ENCODE results near the gene DCAF5. TPM values are rescaled to one million over a fixed set of nuclear protein-coding genes. Genes with fewer than 3 reads are reported as not detected.
"Not testable (repeated sequence)": the region's sequence is repeated elsewhere in the genome, so short reads cannot be mapped to it uniquely, and the experiment has no call there.

The DCAF5 gene
- total and polyA plus RNA-seq, 4 experiments from 2014 or later, result 54.4 to 75.7 (median 71.4) TPM

DNA sequence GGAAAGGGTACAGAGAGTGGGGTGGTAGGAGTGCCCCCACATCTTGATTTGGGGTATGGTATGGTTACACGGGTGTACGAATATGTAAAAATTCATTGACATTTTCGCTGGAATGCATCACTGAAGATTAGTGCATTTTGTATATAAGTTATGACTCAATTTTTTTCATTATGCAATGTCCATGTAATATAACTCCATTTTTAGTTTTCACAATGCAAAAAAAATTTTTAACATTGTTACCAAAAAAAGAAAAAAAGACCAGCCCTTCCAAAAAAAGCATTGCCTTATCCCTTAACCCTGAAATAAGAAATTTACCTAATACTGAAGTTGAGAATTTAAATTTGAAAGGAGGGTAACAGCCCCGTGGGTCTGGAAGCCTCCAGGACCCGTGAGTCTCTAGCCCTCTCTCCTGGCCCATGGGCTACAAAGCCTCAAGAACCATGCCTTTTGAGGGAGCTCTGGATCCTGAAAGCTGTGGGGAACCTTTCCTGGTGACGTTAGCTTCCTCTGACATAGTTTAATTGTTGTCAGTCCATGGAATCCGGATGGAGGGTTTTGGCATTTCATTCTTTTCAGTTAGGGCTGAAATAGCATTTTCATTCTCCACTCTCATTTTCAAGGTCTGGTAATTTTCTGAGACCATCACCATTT is 118.2 kb downstream of the DCAF5 start:
- Mint-ChIP-seq H3K27me3 (peaks cover 5 to 14% of the 10 kb centered on the region in 2 donors), H3K4me1 (no peaks in the 10 kb centered on the region), H3K4me3 (no peak overlapping the region), H3K36me3 (no peaks in the 10 kb centered on the region), H3K27ac (no peak overlapping the region), H3K9me3 (no peaks in the 10 kb centered on the region)
- no peaks in the 10 kb centered on the region for H3K9me3 ChIP-seq (ENCODE audit: control insufficient read depth in 1 of 2, low read length in 2 of 2)
- no peak for DNase-seq
- H3K27ac ChIP-seq (ENCODE audit: low read depth, low read length), result no peak overlapping the region
- no peaks in the 10 kb centered on the region for H3K36me3 ChIP-seq (ENCODE audit: insufficient read depth, low read length)
- H3K4me3 ChIP-seq (ENCODE audit: low read length in 2 of 2), result no peak overlapping the region
- no peaks in the 10 kb centered on the region for H3K4me1 ChIP-seq (ENCODE audit: insufficient read depth, low read length)
- ChIA-PET CTCF (ENCODE audit: partially characterized antibody) (interaction anchor here (1.2 to 1.8 kb wide), 2 partner anchors 96 to 124 kb away, joined by 3 to 7 read pairs; no protein-coding TSS in a partner anchor), POLR2A (ENCODE audit: partially characterized antibody) (no interaction called here)
- no peaks in the 10 kb centered on the region for H3K27me3 ChIP-seq (ENCODE audit: insufficient read depth, low read length)
- intact Hi-C loops (cut with micrococcal nuclease), result no loop called here

DNA sequence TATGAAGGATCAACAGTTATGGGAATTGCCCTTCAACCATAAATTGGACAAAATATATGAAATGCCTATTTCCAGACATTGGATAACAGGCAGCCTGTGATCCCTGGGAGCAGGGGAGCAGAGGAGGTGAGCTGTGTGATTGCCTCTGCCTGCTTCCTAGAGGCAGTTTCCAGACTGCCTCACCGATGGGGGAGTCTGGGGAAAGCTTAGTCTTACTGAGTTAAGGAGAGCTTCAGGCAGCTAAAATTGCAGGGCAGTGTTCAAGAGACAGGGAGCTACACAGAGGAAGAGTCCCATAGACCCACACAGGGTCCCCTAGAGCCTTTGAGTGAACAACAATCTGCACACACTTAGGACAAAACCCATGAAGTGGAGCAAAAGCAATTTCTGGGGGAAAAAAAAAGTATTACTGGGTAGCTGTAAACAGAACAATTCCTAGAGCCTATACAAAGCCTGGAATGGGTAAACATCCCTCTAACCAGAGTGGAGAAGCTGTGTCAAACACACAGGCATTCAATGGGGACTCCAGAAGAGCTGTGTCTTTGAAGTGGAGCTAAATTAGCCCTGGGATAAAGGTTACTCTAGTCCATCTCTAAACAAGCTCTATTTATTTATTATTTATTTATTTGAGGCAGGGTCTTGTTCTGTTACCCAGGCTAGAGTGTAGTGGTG is 125.5 kb downstream of the DCAF5 start:
- Mint-ChIP-seq H3K4me3 (no peak overlapping the region), H3K4me1 (peaks cover 0 to 1% (median 0%) of the 10 kb centered on the region in 4 donors), H3K27me3 (peaks cover 0 to 4% of the 10 kb centered on the region in 2 donors), H3K9me3 (peaks cover 0 to 2% (median 0%) of the 10 kb centered on the region in 8 donors), H3K27ac (peak overlapping the region in 1 of 7 donors; percentile 67), H3K36me3 (no peaks in the 10 kb centered on the region)
- H3K36me3 ChIP-seq (ENCODE audit: insufficient read depth, low read length), result no peaks in the 10 kb centered on the region
- no peaks in the 10 kb centered on the region for H3K4me1 ChIP-seq (ENCODE audit: insufficient read depth, low read length)
- H3K27ac ChIP-seq (ENCODE audit: low read depth, low read length), result no peak overlapping the region
- no peak for DNase-seq
- no peak overlapping the region for H3K4me3 ChIP-seq (ENCODE audit: low read length in 2 of 2)
- POLR2A ChIA-PET (ENCODE audit: partially characterized antibody), result no interaction called here
- no peaks in the 10 kb centered on the region for H3K9me3 ChIP-seq (ENCODE audit: control insufficient read depth in 1 of 2, low read length in 2 of 2)
- no peaks in the 10 kb centered on the region for H3K27me3 ChIP-seq (ENCODE audit: insufficient read depth, low read length)
- CTCF ChIA-PET (ENCODE audit: partially characterized antibody), result interaction anchor here (0.7 to 1.5 kb wide), 2 partner anchors 8 to 116 kb away, joined by 3 read pairs; no protein-coding TSS in a partner anchor
- intact Hi-C loops (cut with micrococcal nuclease), result no loop called here

DNA sequence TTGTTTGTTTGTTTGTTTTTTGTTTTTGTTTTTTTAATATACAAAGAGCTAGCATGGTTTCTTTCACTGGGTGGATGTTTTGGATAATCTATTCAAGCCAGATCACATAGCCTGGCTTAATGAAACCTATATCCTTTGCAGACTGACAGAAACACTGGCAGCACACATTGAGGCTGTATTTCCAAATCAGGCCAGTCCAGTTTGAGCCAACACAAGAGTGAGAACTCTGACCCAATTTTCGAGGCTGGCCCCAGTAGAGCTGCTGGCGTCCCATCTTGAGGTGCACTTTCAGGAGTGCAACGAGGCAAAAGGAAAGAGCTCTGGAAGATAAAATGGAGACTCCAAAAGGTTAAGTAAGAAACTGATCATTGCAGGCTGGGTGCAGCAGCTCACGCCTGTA is 129.9 kb downstream of the DCAF5 start:
- Mint-ChIP-seq H3K27me3 (peaks cover 0 to 6% of the 10 kb centered on the region in 2 donors), H3K36me3 (no peaks in the 10 kb centered on the region), H3K4me1 (peaks cover 0 to 1% (median 0%) of the 10 kb centered on the region in 4 donors), H3K27ac (no peak overlapping the region), H3K4me3 (no peak overlapping the region), H3K9me3 (peaks cover 0 to 2% (median 0%) of the 10 kb centered on the region in 8 donors)
- ChIA-PET POLR2A (ENCODE audit: partially characterized antibody) (no interaction called here), CTCF (ENCODE audit: partially characterized antibody) (interaction anchor here (1.3 to 1.6 kb wide), 3 partner anchors 9 to 112 kb away, joined by 3 to 4 read pairs (median 3); no protein-coding TSS in a partner anchor)
- Histone ChIP-seq H3K36me3 (ENCODE audit: insufficient read depth, low read length) (no peaks in the 10 kb centered on the region), H3K27me3 (ENCODE audit: insufficient read depth, low read length) (no peaks in the 10 kb centered on the region), H3K4me1 (ENCODE audit: insufficient read depth, low read length) (no peaks in the 10 kb centered on the region), H3K4me3 (ENCODE audit: low read length in 2 of 2) (no peak overlapping the region), H3K27ac (ENCODE audit: low read depth, low read length) (no peak overlapping the region), H3K9me3 (ENCODE audit: control insufficient read depth in 1 of 2, low read length in 2 of 2) (no peaks in the 10 kb centered on the region)
- intact Hi-C loops (cut with micrococcal nuclease), result no loop called here
- no peak for DNase-seq

DNA sequence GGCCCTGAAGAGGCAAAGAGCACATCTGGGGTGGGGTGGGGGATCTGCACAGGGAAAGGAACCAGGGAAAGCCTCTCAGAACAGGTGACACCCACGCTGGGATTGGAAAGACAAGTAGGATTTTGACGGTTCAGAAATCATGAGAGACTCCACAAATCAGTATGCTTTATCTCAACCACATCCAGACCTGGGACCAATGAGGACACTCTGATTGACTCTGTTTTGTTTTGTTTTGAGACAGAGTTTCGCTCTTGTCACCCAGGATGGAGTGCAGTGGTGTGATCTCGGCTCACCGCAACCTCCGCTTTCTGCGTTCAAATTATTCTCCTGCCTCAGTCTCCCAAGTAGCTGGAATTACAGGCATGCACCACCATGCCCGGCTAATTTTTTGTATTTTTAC is 130.8 kb downstream of the DCAF5 start:
- H3K4me3 Mint-ChIP-seq; H3K36me3 Mint-ChIP-seq; POLR2A ChIA-PET (ENCODE audit: partially characterized antibody); H3K9me3 ChIP-seq (ENCODE audit: control insufficient read depth in 1 of 2, low read length in 2 of 2); H3K4me3 ChIP-seq (ENCODE audit: low read length in 2 of 2); H3K4me1 ChIP-seq (ENCODE audit: insufficient read depth, low read length); H3K9me3 Mint-ChIP-seq; H3K4me1 Mint-ChIP-seq; H3K36me3 ChIP-seq (ENCODE audit: insufficient read depth, low read length); H3K27me3 ChIP-seq (ENCODE audit: insufficient read depth, low read length); H3K27ac ChIP-seq (ENCODE audit: low read depth, low read length); DNase-seq; H3K27me3 Mint-ChIP-seq; intact Hi-C loops (cut with micrococcal nuclease); H3K27ac Mint-ChIP-seq; CTCF ChIA-PET (ENCODE audit: partially characterized antibody): not testable (repeated sequence)

DNA sequence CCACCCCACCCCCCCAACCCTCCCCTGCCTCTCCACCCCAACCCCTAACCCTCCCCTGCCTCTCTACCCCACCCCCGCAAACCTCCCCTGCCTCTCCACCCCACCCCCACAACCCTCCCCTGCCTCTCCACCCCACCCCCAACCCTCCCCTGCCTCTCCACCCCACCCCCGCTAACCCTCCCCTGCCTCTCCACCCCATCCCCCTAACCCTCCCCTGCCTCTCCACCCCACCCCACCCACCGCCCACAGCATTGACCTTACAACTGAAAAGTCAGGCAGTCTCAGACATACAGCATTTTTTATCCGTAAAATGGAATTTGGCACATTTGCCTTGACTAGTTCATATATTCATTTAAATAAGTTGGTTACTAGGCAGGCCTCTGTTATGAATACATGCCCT is 135.2 kb downstream of the DCAF5 start:
- Histone ChIP-seq H3K27me3 (ENCODE audit: insufficient read depth, low read length) (no peaks in the 10 kb centered on the region), H3K4me3 (ENCODE audit: low read length in 2 of 2) (no peak overlapping the region), H3K36me3 (ENCODE audit: insufficient read depth, low read length) (no peaks in the 10 kb centered on the region), H3K27ac (ENCODE audit: low read depth, low read length) (no peak overlapping the region), H3K4me1 (ENCODE audit: insufficient read depth, low read length) (no peaks in the 10 kb centered on the region), H3K9me3 (ENCODE audit: control insufficient read depth in 1 of 2, low read length in 2 of 2) (no peaks in the 10 kb centered on the region)
- no peak for DNase-seq
- intact Hi-C loops (cut with micrococcal nuclease), result no loop called here
- Mint-ChIP-seq H3K27ac (no peak overlapping the region), H3K36me3 (no peaks in the 10 kb centered on the region), H3K4me1 (no peaks in the 10 kb centered on the region), H3K4me3 (no peak overlapping the region), H3K9me3 (no peaks in the 10 kb centered on the region), H3K27me3 (peaks cover 0 to 2% of the 10 kb centered on the region in 2 donors)
- ChIA-PET CTCF (ENCODE audit: partially characterized antibody) (no interaction called here), POLR2A (ENCODE audit: partially characterized antibody) (no interaction called here)

DNA sequence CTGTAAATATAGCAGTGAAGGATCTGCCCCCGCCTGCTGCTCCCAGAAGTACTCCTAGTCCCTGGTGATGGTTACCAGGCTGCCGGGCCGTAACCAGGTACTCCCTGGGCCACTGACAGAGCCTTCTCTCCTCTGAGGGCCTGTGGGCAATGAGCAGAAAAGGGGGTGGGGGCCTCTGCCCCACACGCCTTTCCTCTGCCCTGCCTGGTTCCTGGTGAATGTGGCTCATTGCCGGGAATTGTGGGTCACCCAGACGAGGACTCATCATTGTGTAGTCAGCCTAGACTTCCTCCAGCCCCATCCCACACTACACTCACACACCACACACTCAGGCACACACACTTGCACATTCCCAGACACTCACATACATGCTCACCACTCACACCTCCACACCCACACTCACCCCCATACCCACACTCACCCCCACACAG is 138.1 kb downstream of the DCAF5 start:
- peaks cover 0 to 7% (median 3%) of the 10 kb centered on the region in 4 donors for H3K4me1 Mint-ChIP-seq
- no peak overlapping the region for H3K27ac Mint-ChIP-seq
- H3K27me3 Mint-ChIP-seq, result no peaks in the 10 kb centered on the region
- H3K4me3 Mint-ChIP-seq, result no peak overlapping the region
- Histone ChIP-seq H3K27ac (ENCODE audit: low read depth, low read length) (no peak overlapping the region), H3K4me1 (ENCODE audit: insufficient read depth, low read length) (no peaks in the 10 kb centered on the region), H3K36me3 (ENCODE audit: insufficient read depth, low read length) (no peaks in the 10 kb centered on the region), H3K27me3 (ENCODE audit: insufficient read depth, low read length) (no peaks in the 10 kb centered on the region), H3K4me3 (ENCODE audit: low read length in 2 of 2) (no peak overlapping the region), H3K9me3 (ENCODE audit: control insufficient read depth in 1 of 2, low read length in 2 of 2) (no peaks in the 10 kb centered on the region)
- no peak for DNase-seq
- H3K9me3 Mint-ChIP-seq, result no peaks in the 10 kb centered on the region
- ChIA-PET POLR2A (ENCODE audit: partially characterized antibody) (no interaction called here), CTCF (ENCODE audit: partially characterized antibody) (interaction anchor here (1.5 kb wide), 1 partner anchor 9 kb away, joined by 4 read pairs; no protein-coding TSS in a partner anchor)
- intact Hi-C loops (cut with micrococcal nuclease), result no loop called here
- H3K36me3 Mint-ChIP-seq, result no peaks in the 10 kb centered on the region

DNA sequence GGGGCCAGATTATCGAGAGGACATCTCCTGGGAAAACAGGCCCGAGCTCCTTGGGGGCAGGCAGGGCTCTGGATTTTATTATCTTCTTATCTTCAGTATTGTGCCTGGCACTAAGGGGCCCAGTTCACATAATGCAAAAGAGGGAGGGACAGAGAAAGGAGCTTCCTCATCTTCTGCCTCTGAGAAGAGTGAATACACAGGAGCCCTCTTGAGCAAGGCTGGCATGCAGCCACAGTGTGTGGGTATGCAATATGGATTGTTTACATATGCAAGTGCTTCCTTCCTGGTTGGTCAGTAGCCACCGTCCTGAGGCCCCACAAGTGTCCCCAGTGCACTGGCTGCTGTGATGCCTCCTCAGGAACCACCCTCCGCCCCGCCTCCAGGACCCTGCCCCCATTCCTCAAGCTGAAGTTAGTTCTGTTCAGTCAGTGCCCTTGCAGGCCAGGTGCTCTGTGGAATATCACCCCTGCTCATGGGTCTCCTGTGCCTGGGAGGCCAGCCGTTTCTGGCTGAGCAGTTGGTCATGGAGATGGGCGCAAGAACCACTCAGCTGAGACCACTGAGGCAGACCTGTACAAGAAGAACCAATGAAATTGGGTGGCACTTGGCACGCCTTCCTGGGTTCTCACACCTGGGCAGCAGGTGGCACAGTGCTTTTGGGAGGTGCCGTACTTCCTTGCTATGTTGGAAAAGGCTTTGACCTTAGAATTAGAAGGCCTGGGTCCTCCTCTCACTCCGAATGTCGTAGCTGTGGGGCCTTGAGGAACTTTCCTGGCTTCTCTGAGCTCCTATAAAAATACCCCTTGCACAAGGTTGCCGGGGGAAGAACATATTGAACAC is 138.8 kb downstream of the DCAF5 start:
- no peak overlapping the region for H3K27ac ChIP-seq (ENCODE audit: low read depth, low read length)
- no peaks in the 10 kb centered on the region for H3K27me3 Mint-ChIP-seq
- no peaks in the 10 kb centered on the region for H3K36me3 Mint-ChIP-seq
- H3K9me3 ChIP-seq (ENCODE audit: control insufficient read depth in 1 of 2, low read length in 2 of 2), result no peaks in the 10 kb centered on the region
- H3K4me3 ChIP-seq (ENCODE audit: low read length in 2 of 2), result no peak overlapping the region
- H3K4me1 Mint-ChIP-seq, result peaks cover 0 to 8% (median 3%) of the 10 kb centered on the region in 4 donors
- DNase-seq, result no peak
- ChIA-PET CTCF (ENCODE audit: partially characterized antibody) (interaction anchor here (1.4 to 1.5 kb wide), 2 partner anchors 10 to 24 kb away, joined by 3 to 4 read pairs; no protein-coding TSS in a partner anchor), POLR2A (ENCODE audit: partially characterized antibody) (interaction anchor here (0.6 kb wide), 1 partner anchor 12 kb away, joined by 3 read pairs; no protein-coding TSS in a partner anchor)
- no peaks in the 10 kb centered on the region for H3K36me3 ChIP-seq (ENCODE audit: insufficient read depth, low read length)
- no peaks in the 10 kb centered on the region for H3K9me3 Mint-ChIP-seq
- no peak overlapping the region for H3K27ac Mint-ChIP-seq
- intact Hi-C loops (cut with micrococcal nuclease), result no loop called here
- no peaks in the 10 kb centered on the region for H3K4me1 ChIP-seq (ENCODE audit: insufficient read depth, low read length)
- no peak overlapping the region for H3K4me3 Mint-ChIP-seq
- no peaks in the 10 kb centered on the region for H3K27me3 ChIP-seq (ENCODE audit: insufficient read depth, low read length)
